ENCODE measurements around the gene JMJD4. TPM values are rescaled to one million over a fixed set of nuclear protein-coding genes. Genes with fewer than 3 reads are reported as not detected.

The JMJD4 gene
- 31.8 and 34.2 TPM in 2 replicates for total RNA-seq

GRCh38 chr1:227734856-227735538, at the start of gene JMJD4, which contains the start of gene SNAP47:
JMJD4 (minus strand) TSS chr1:227735302; CDS start chr1:227735273, 29 bp downstream.
SNAP47 (plus strand) TSS chr1:227735435; CDS start chr1:227747737, 12,302 bp downstream.

Other genes with a start within 250 kb of the JMJD4 start
- 2.4 and 3.9 TPM in 2 replicates for gene ZNF678, start 171.7 kb downstream of the JMJD4 start, total RNA-seq
- gene SNAP47, start 133 bp upstream of the JMJD4 start, total RNA-seq = 41.8 and 44.9 TPM in 2 replicates
- gene PRSS38, start 80.4 kb upstream of the JMJD4 start, total RNA-seq = not detected in 2 replicates
- 1.2 and 1.5 TPM in 2 replicates for gene WNT9A, start 212.6 kb upstream of the JMJD4 start, total RNA-seq